Measurements from ENCODE around the gene AQP5.

Gene AQP5

DNA sequence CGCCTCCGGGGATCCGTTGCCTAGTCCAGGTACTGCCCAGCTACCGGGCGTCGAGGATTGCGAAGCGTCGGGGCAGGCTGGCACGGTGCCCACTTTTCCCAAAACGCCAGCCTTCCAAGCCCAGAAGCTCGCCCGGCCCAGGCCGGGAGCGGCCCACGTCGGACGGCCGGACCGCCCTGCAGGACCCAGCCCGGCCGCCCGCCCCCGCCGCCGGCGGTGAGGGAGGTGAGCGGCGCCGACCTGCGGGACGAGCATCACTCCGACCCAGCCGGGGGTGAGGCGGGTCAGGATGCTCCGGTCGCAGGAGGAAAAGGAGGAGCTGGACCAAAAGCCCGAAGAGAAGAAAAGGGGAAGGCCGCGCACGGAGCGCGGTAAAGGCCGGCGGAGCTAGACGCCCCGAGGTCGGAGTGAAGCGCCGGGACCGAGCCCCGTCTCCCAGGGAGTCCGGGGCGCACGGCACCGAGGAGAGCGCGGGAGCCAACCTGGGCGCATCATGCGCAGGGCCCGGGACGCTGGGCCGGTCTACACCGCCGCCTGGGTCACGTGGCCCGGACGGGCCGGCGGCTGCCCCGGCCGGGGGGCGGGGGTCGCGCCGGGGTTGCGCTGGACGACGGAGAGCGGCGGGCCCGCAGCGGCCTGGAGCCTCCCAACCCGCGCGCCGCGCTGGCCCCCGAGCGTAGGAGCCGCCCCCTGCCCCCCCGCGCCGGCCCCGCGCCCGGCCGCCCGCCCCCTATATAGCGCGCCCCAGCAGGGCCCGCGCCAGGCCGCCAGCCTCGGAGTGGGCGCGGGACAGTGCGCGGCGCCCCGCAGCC lies at the start of gene AQP5:
TSS of gene AQP5 (plus strand) at position 762 of the 812 bp plus-strand sequence. CDS start 146 bp downstream, outside the sequence.
- peak; percentile 42 for DNase-seq

- DNase-seq = no peak
These were observed 49.1 kb upstream of the AQP5 start for GRCh38 chr12:49912345-49913255.

GRCh38 chr12:49916129-49916919 lies 45.3 kb upstream of the AQP5 start:
- DNase-seq = no peak

GRCh38 chr12:49917166-49917787 lies 44.4 kb upstream of the AQP5 start:
- no peak for DNase-seq

- DNase-seq = peak; percentile 59
These were observed 43.9 kb upstream of the AQP5 start for GRCh38 chr12:49917788-49918173.

DNA sequence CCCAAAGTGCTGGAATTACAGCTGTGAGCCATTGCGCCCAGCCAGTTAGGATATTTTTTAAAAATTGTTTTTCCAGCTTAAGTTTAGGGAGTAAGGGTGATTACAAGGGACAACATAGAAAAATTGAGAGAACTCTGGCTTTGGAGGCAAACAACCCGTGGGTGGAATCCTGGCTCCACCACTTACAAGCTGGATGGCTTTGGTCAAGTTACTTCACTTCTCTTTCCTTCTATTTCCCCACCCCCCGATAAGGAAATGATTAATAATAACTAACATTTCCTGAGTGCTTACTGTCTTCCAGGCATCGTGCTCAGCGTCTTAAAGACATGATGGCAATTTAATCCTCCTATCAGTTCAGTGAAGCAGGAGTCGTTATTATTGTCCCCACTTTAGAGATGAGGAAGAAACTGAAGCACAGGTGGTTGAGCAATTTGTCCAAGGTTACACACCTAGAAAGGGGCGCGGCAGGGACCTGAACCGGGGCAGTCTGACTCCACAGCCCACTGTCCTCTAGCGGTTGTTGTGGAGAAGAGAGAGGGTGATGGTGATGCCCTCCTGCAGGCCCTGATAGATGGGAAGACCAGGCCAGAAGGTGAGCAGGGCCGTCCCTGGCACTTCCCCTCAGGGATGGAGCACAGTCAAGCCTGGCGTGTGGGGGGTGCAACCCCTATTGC lies 41.3 kb upstream of the AQP5 start:
- no peak for DNase-seq

GRCh38 chr12:49920915-49921286 lies 40.8 kb upstream of the AQP5 start:
- no peak for DNase-seq

- no peak for DNase-seq
These were observed 40.4 kb upstream of the AQP5 start for GRCh38 chr12:49921299-49921698.

DNA sequence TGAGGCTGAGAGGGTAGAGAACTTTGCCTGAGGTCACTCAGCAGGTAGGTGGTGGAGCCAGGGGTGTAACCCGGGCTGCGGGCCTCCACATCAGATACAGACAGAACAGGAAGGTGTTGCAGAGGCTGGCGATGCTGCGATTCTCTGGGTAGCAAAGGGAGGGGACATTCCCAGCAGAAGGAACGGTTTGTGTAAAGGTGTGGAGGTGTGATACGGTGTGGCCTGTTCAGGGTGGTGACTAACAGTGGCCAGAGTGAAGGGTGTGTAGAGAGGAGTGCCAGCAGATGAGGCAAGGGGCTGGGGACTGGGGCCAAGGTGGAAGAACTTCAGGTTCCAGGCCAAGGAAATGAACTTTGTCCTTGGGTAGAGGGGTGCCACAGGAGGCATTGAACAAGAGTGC lies 39.7 kb upstream of the AQP5 start:
- DNase-seq = no peak

DNA sequence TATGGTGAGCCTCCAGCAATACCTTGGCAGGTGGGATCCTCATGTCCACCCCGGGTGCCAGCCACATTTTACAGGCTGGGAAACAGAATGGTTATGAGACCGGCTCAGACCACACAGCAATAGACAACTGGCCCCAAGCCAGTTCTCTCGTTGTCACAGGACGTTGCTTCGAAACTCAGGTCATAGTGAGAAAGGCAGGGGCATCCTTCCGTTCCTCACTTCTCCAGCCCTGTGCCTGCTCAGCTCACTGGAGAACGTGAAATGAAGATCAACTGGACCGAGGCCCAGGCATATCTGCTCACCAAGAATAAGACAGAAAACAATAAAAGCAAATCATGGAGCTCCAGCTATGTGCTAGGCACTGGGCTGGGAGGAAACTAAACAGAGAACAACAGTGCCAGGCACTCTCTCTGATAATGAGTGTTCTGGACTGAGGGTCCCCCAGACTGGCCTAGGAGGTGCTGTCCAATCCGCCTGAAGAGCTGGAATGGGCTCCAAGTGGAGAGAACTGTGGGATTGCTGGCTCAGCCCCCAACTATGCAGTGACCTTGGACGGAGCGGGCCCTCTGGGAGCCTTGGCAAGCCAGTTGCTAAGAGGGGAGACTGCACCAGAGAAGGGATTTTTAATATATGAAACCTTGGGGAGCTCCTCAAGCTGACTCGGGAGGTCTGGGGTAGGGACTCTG lies 39.2 kb upstream of the AQP5 start:
- DNase-seq = no peak

GRCh38 chr12:49923035-49923644 lies 38.5 kb upstream of the AQP5 start:
- DNase-seq = no peak

- no peak for DNase-seq
These were observed 37.7 kb upstream of the AQP5 start for GRCh38 chr12:49923880-49924556.

DNA sequence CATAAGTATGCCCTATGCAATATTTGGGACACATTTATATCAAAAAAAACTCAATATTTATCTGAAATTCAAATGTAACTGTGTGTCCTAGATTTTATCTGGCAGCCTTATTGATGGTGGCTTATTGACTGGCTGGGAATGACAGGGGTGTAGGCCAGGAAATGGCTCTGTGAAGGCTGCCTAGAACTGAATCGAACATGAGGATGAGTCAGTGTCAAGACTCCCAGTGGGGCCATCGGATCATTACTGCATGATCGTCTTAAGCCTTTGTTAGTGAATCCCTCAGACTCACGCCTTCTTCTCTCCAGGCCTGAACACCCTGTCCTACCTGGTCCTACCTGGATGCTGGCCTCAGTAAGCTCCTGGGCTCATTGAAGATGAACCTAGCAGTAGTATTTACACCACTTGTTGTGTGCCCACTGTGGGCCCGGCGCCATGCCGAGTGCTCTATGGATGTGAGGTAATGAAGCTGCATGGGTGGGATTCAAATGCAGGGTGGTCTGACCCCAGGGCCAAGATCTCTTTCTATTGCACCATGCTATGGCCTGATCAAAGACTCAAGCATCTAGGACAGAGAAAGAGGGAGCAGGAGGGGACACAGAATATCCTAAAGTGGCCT lies 36.9 kb upstream of the AQP5 start:
- no peak for DNase-seq

DNA sequence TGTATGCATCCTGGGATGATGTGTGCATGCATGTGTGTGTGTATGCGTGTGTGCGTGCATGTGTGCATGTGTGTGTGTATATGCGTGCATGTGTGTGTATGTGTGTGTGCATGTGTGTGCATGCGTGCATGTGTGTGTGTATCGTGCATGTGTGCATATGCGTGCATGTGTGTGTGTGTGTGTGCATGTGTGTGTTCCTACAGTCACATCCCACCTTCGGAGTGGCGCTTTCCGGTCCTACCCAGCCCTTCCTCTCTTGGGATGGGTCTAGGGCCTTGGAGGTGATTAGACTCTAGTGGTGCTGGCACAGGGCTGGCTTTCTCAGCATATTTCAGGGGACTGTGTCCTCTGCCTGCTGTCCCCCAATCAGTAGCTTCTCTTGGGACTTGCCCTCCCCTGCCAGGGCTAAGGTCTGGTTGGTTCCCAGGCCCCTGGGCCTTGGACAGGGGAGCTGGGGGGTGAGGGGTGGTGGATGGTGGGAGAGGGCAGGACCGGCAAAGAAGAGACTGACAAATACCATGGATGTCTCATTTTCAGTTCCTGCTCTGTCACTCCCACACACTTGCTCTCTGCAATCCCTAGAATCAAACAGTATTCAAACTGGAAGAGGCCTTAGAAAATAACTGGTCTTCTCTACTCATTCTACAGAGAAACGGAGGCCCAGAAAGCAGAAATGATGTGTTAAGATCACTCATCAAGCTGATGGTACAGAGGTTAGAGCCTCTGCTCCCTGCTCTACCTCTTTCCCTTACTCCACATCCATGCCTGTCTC lies 36.1 kb upstream of the AQP5 start:
- no peak for DNase-seq

DNA sequence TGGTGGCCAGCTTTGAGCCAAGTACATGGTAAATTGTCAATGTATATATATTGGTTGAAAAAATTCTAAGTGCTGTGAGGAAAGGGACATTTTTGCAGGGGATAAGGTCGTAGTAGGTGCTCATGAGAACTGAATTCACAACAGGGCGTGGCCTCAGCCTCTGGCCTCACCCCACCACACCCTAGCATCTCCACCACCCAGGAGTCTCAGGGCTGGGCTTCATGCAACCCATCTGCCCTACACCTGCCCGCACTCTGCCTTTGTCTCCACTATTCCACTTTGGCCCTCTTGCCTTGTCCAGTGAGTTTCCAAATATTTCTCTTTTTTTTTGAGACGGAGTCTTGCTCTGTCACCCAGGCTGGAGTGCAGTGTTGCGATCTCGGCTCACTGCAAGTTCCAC lies 33.2 kb upstream of the AQP5 start:
- no peak for DNase-seq

DNA sequence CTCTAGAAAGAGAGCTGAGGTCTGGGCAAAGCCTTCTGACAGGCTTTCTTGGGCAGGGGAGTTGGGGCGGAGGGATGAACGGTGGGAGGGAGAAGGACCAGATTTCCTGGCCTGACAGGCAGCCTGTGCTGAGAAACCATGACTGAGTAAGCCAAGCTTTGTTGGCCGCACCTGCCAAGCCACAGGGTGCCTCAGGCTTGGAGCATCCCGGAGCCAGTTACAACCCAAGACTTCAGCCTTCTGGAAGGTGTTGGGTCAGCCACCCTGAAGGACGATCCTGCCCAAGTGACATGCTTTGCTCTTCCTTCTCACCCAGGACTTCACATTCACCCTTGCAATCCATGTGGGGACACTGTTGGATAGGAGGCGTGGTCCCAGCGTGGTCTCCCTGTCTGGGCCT lies 32.1 kb upstream of the AQP5 start:
- no peak for DNase-seq

- no peak for DNase-seq
These were observed 31.0 kb upstream of the AQP5 start for GRCh38 chr12:49930515-49931288.

- no peak for DNase-seq
These were observed 29.6 kb upstream of the AQP5 start for GRCh38 chr12:49932023-49932422.
